MM.1S (cell line): ENCODE results near the gene METTL24.

Experiments
- DNase-seq: peaks from one replicate; pipeline ENCODE4 v3.0.0-alpha.2; 2015
- H2AFZ ChIP-seq: fragments of 300-600 bp; sonication (generic); 2 replicates; pipeline ENCODE4 v1.6.0; 2016; ENCODE audit warnings: antibody characterized with exemption, low read length
- H3F3A ChIP-seq: fragments of 300-600 bp; sonication (generic); 2 replicates; pipeline ENCODE4 v1.6.1; 2016; ENCODE audit warnings: mild to moderate bottlenecking, antibody characterized with exemption, low read length, moderate library complexity, mixed read lengths; ENCODE audit not compliant: insufficient read depth
- H3K27ac ChIP-seq: fragments of 300-600 bp; sonication (generic); 2 replicates; pipeline ENCODE4 v1.5.1; 2016; ENCODE audit warnings: mild to moderate bottlenecking, low read length
- H3K27me3 ChIP-seq: fragments of 300-600 bp; sonication (generic); replicated peaks from 2 replicates; pipeline ENCODE4 v1.6.0; 2016; ENCODE audit warnings: low read length; ENCODE audit not compliant: insufficient read depth
- H3K36me3 ChIP-seq: fragments of 300-600 bp; sonication (generic); replicated peaks from 2 replicates; pipeline ENCODE4 v1.6.1; 2016; ENCODE audit warnings: mild to moderate bottlenecking, low read length, mixed read lengths; ENCODE audit not compliant: insufficient read depth
- H3K4me1 ChIP-seq: fragments of 300-600 bp; sonication (generic); 2 replicates; pipeline ENCODE4 v1.6.1; 2016; ENCODE audit warnings: low read length, mixed read lengths
- H3K4me2 ChIP-seq: fragments of 300-600 bp; sonication (generic); 2 replicates; pipeline ENCODE4 v1.6.0; 2016; ENCODE audit warnings: low read depth, low read length
- H3K4me3 ChIP-seq: fragments of 300-600 bp; sonication (generic); 2 replicates; pipeline ENCODE4 v1.5.1; 2016; ENCODE audit warnings: low read length, mixed read lengths
- H3K79me2 ChIP-seq: fragments of 300-600 bp; sonication (generic); 2 replicates; pipeline ENCODE4 v1.6.1; 2016; ENCODE audit warnings: mixed run types, low read length, mixed read lengths
- H3K9ac ChIP-seq: fragments of 300-600 bp; sonication (generic); 2 replicates; pipeline ENCODE4 v1.6.1; 2016; ENCODE audit warnings: low read length, mixed read lengths
- H3K9me2 ChIP-seq: fragments of 300-600 bp; sonication (generic); replicated peaks from 2 replicates; pipeline ENCODE4 v1.6.1; 2016; ENCODE audit warnings: mild to moderate bottlenecking, low read length, mixed read lengths; ENCODE audit not compliant: insufficient read depth
- H3K9me3 ChIP-seq: fragments of 300-600 bp; sonication (generic); replicated peaks from 2 replicates; pipeline ENCODE4 v1.6.1; 2016; ENCODE audit warnings: mild to moderate bottlenecking, low read length, mixed read lengths; ENCODE audit not compliant: insufficient read depth
- H4K20me1 ChIP-seq: fragments of 300-600 bp; sonication (generic); 2 replicates; pipeline ENCODE4 v1.6.1; 2016; ENCODE audit warnings: mild to moderate bottlenecking, low read length, moderate library complexity, mixed read lengths; ENCODE audit not compliant: insufficient read depth
- CTCF ChIP-seq: fragments of 300-600 bp; sonication (generic); IDR thresholded peaks from 2 replicates; pipeline ENCODE4 v1.5.1; 2016; ENCODE audit warnings: antibody characterized with exemption, low read length, mixed read lengths
- EZH2 ChIP-seq: fragments of 300-600 bp; sonication (generic); optimal IDR thresholded peaks from 2 replicates; pipeline ENCODE3; 2017; ENCODE audit warnings: low read depth, mild to moderate bottlenecking, antibody characterized with exemption, low read length, mixed read lengths
- EZH2phosphoT487 ChIP-seq: fragments of 300-600 bp; sonication (generic); IDR thresholded peaks from 2 replicates; pipeline ENCODE4 v1.6.1; 2018; ENCODE audit warnings: antibody characterized with exemption, low read length

METTL24 gene, protein sequence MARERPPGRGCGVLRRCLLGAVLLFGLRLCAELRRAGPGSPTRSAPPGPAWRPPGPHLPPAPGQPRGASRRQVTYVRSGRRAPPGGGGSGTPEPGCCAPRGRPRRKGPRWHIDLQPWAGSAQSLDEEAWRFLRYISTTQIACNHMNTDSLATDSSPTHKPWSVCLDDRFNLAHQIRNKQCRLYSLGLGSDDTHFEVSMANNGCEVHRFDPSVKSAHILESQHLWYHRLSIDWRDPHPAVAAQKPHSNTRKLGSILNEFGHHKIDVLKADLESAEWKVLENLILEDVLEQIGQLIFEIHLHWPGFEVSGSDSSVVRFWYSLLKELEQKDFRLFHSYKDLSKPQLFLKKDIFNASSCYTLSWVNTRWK

DNA sequence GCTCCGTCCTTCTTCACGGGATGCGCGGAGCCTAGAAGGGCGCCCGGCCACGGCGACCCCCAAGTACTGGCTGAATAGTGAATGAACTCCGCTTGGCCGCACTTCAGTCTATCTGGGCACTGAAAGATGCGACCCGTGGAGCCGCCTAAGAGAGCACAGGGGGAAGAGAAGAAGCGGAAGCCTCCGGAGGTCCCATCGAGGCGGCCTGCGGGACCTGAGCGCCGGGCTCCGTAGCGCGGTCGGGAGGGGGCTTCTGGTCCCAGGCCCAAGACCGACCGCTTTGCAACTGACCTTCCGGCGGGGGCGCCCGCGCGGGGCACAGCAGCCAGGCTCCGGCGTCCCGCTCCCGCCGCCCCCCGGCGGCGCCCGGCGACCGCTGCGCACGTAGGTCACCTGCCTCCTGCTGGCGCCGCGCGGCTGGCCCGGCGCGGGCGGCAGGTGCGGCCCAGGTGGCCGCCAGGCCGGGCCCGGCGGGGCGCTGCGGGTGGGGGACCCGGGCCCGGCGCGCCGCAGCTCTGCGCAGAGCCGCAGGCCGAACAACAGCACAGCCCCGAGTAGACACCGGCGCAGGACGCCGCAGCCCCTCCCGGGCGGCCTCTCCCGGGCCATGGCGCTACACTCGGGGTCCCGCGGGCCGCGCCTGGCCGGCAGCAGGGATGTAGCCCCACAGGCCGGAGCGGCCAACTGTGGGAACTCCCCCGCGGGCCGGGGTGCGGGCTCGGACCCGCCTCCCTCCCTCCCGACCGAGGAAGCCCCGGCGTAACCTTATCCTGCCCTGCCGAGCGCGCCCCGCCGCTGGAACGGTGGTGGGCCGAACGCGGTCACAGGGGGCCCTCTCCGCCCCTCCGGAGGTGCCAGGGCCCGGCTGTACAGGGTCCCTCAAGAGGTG is at the start of gene METTL24:
Gene METTL24, minus strand, starts transcription at position 686 of the 889 bp plus-strand sequence. Its CDS starts 77 bp downstream, at position 609.
- H3K27ac ChIP-seq = no peak within 1 kb of the TSS
- H4K20me1 ChIP-seq = no peaks in the 10 kb centered on the region
- H3K9me2 ChIP-seq = no peaks in the 10 kb centered on the region
- H3K4me3 ChIP-seq = no peak within 1 kb of the TSS
- no peaks in the 10 kb centered on the region for H3K9me3 ChIP-seq
- no peaks in the 10 kb centered on the region for H3K27me3 ChIP-seq
- H2AFZ ChIP-seq = no peak within 1 kb of the TSS
- no peaks in the 10 kb centered on the region for H3F3A ChIP-seq
- H3K4me2 ChIP-seq = no peak within 1 kb of the TSS
- no peak within 1 kb of the TSS for H3K9ac ChIP-seq
- no peaks in the 10 kb centered on the region for H3K79me2 ChIP-seq
- no peaks in the 10 kb centered on the region for H3K4me1 ChIP-seq
- no peaks in the 10 kb centered on the region for H3K36me3 ChIP-seq
- TF ChIP-seq CTCF (no peak), EZH2 (no peak), EZH2phosphoT487 (no peak)
- no peak for DNase-seq

GRCh38 chr6:110404607-110405006 is 46.5 kb upstream of the METTL24 start:
- no peak for TF ChIP-seq CTCF
- TF ChIP-seq EZH2 = no peak
- no peak for TF ChIP-seq EZH2phosphoT487
- Histone ChIP-seq H4K20me1 (no peaks in the 10 kb centered on the region), H3K9ac (no peak overlapping the region), H3K36me3 (no peaks in the 10 kb centered on the region), H3K9me2 (no peaks in the 10 kb centered on the region), H3K79me2 (no peaks in the 10 kb centered on the region), H3K27ac (no peak overlapping the region), H3K27me3 (no peaks in the 10 kb centered on the region), H3K4me1 (no peaks in the 10 kb centered on the region), H3K4me3 (no peak overlapping the region), H2AFZ (no peak overlapping the region), H3K4me2 (no peak overlapping the region), H3F3A (no peaks in the 10 kb centered on the region), H3K9me3 (no peaks in the 10 kb centered on the region)
- no peak for DNase-seq

DNA sequence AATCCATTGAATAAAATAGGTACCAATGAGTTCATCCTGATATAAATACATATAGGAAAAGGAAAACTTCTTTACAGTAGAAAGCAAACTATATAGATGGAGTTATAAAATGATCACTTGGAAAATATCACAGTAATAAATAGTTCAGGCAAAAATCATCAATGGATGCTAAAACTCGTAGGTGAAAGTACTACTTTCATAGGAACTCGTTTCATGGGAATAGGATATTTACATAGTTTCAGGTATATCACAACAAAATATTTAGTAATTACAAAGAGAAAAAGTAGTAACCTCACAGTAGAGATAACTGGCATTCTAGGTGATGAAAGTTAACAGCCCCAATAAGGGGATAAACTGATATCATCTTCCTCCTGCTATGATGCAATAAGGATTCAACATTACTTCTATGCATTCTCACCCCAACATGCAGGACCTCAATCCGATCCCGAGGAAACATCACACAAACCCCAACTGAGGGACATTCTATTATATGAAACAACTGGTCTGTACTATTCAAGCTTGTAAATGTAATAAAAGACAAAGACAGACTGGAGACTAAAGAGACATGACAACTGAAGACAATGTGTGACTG is 43.5 kb upstream of the METTL24 start:
- Histone ChIP-seq H3K27me3 (no peaks in the 10 kb centered on the region), H3K9ac (no peak overlapping the region), H3K4me1 (no peaks in the 10 kb centered on the region), H3K4me2 (no peak overlapping the region), H3K27ac (no peak overlapping the region), H3K36me3 (no peaks in the 10 kb centered on the region), H3K9me2 (no peaks in the 10 kb centered on the region), H3F3A (no peaks in the 10 kb centered on the region), H3K4me3 (no peak overlapping the region), H3K79me2 (no peaks in the 10 kb centered on the region), H4K20me1 (no peaks in the 10 kb centered on the region), H2AFZ (no peak overlapping the region), H3K9me3 (no peaks in the 10 kb centered on the region)
- DNase-seq = no peak
- no peak for TF ChIP-seq EZH2
- TF ChIP-seq CTCF = no peak
- no peak for TF ChIP-seq EZH2phosphoT487
